Vagina (tissue), 2 donors: Measurements from ENCODE around the gene EDRF1. TPM values are rescaled to one million over a fixed set of nuclear protein-coding genes. Genes with fewer than 3 reads are reported as not detected.

Experiments used
- DNase-seq, 2 donors: peaks; one replicate each; pipeline ENCODE4 v3.0.0-alpha.2; 2017; ENCODE audit errors: extremely low spot score in 2 of 2
- H3K27ac ChIP-seq: fragments of 200-600 bp; sonication (generic); one replicate; pipeline ENCODE4 v1.5.1; 2019
- H3K27me3 ChIP-seq: fragments of 200-600 bp; sonication (generic); one replicate; pipeline ENCODE4 v1.5.1; 2019
- H3K36me3 ChIP-seq, 2 donors: fragments of 200-600 bp; sonication (generic); one replicate each; pipeline ENCODE4 v1.5.1; 2017 to 2019
- H3K4me1 ChIP-seq: fragments of 200-600 bp; sonication (generic); one replicate; pipeline ENCODE4 v1.5.1; 2019
- H3K4me3 ChIP-seq, 2 donors: fragments of 200-600 bp; sonication (generic); 1 replicate in 1 of 2; 2 replicates in 1 of 2; pipeline ENCODE4 v1.5.1; 2016 to 2019
- H3K9me3 ChIP-seq: fragments of 200-600 bp; sonication (generic); one replicate; pipeline ENCODE4 v1.5.1; 2019
- CTCF ChIP-seq, 3 experiments: fragments of 450-650 bp in 2 of 3; fragments of 200-600 bp in 1 of 3; sonication (generic) in 1 of 3; IDR thresholded peaks; one replicate each; pipeline ENCODE4 v1.5.1; 2017 to 2019; ENCODE audit warnings: antibody characterized with exemption in 3 of 3, mild to moderate bottlenecking in 2 of 3, moderate library complexity in 2 of 3
- POLR2A ChIP-seq, 2 donors: fragments of 450-650 bp; IDR thresholded peaks; one replicate each; pipeline ENCODE4 v1.6.1; 2017; ENCODE audit warnings: antibody characterized with exemption in 2 of 2, mild to moderate bottlenecking in 2 of 2, moderate library complexity in 2 of 2
- POLR2AphosphoS5 ChIP-seq, 2 donors: sonication (generic); formaldehyde crosslinking; IDR thresholded peaks; one replicate each; pipeline ENCODE4 v1.9.0; 2017; ENCODE audit warnings: antibody characterized with exemption in 2 of 2, mild to moderate bottlenecking in 2 of 2, low read depth in 1 of 2; ENCODE audit not compliant: insufficient read depth in 1 of 2
- intact Hi-C: fragments of 100-400 bp; cut with DNase I; formaldehyde crosslinking; loops from one replicate; pipeline ENCODE4 v1.15.1; 2023
- total RNA-seq: library from RNA; depleted of rRNA; stranded (reverse); fragments of >200 nt; gene quantifications from one replicate; pipeline ENCODE4 v1.2.3, GENCODE V29; 2016

EDRF1 gene
- total RNA-seq, 1 donor from 2014 or later: 16.5 TPM

GRCh38 chr10:125734823-125735222, 15.3 kb downstream of the EDRF1 start:
- Histone ChIP-seq H3K27ac (no peak overlapping the region), H3K36me3 (peaks cover 3 to 74% of the 10 kb centered on the region in 2 donors), H3K27me3 (no peaks in the 10 kb centered on the region), H3K4me1 (no peaks in the 10 kb centered on the region), H3K4me3 (no peak overlapping the region), H3K9me3 (no peaks in the 10 kb centered on the region)
- intact Hi-C loops: no loop called here
- DNase-seq: no peak
- TF ChIP-seq POLR2AphosphoS5 (IDR thresholded peaks at IDR 0.05; ENCODE audit: insufficient read depth in 1 of 2, low read depth in 1 of 2): no peak
- no peak for TF ChIP-seq CTCF (IDR thresholded peaks at IDR 0.05)
- no peak for TF ChIP-seq POLR2A (IDR thresholded peaks at IDR 0.05)

- TF ChIP-seq POLR2A (IDR thresholded peaks at IDR 0.05) (no peak), POLR2AphosphoS5 (IDR thresholded peaks at IDR 0.05; ENCODE audit: insufficient read depth in 1 of 2, low read depth in 1 of 2) (no peak), CTCF (IDR thresholded peaks at IDR 0.05) (no peak)
- intact Hi-C loops: no loop called here
- DNase-seq: no peak
- Histone ChIP-seq H3K4me1 (no peaks in the 10 kb centered on the region), H3K4me3 (no peak overlapping the region), H3K9me3 (no peaks in the 10 kb centered on the region), H3K27me3 (no peaks in the 10 kb centered on the region), H3K36me3 (peaks cover 3 to 74% of the 10 kb centered on the region in 2 donors), H3K27ac (no peak overlapping the region)
Measured at GRCh38 chr10:125738206-125738605, 18.7 kb downstream of the EDRF1 start.

GRCh38 chr10:125739994-125740679, 20.6 kb downstream of the EDRF1 start:
- TF ChIP-seq POLR2A (IDR thresholded peaks at IDR 0.05) (no peak), CTCF (IDR thresholded peaks at IDR 0.05) (no peak), POLR2AphosphoS5 (IDR thresholded peaks at IDR 0.05; ENCODE audit: insufficient read depth in 1 of 2, low read depth in 1 of 2) (no peak)
- H3K27ac ChIP-seq: no peak overlapping the region
- no peak for DNase-seq
- intact Hi-C loops: no loop called here
- no peaks in the 10 kb centered on the region for H3K9me3 ChIP-seq
- no peaks in the 10 kb centered on the region for H3K27me3 ChIP-seq
- no peaks in the 10 kb centered on the region for H3K4me1 ChIP-seq
- H3K4me3 ChIP-seq: no peak overlapping the region
- H3K36me3 ChIP-seq: peaks cover 3 to 76% of the 10 kb centered on the region in 2 donors

- DNase-seq: no peak
- no peak overlapping the region for H3K4me3 ChIP-seq
- H3K27ac ChIP-seq: no peak overlapping the region
- peaks cover 3 to 87% of the 10 kb centered on the region in 2 donors for H3K36me3 ChIP-seq
- intact Hi-C loops: no loop called here
- TF ChIP-seq POLR2AphosphoS5 (IDR thresholded peaks at IDR 0.05; ENCODE audit: insufficient read depth in 1 of 2, low read depth in 1 of 2): no peak
- no peak for TF ChIP-seq CTCF (IDR thresholded peaks at IDR 0.05)
- TF ChIP-seq POLR2A (IDR thresholded peaks at IDR 0.05): no peak
- H3K27me3 ChIP-seq: no peaks in the 10 kb centered on the region
- no peaks in the 10 kb centered on the region for H3K9me3 ChIP-seq
- H3K4me1 ChIP-seq: no peaks in the 10 kb centered on the region
Measured at GRCh38 chr10:125742465-125742864, 23.0 kb downstream of the EDRF1 start.

GRCh38 chr10:125744909-125745308, 25.4 kb downstream of the EDRF1 start:
- intact Hi-C loops: no loop called here
- Histone ChIP-seq H3K9me3 (no peaks in the 10 kb centered on the region), H3K4me3 (no peak overlapping the region), H3K27me3 (no peaks in the 10 kb centered on the region), H3K36me3 (peaks cover 0 to 86% of the 10 kb centered on the region in 2 donors), H3K4me1 (no peaks in the 10 kb centered on the region), H3K27ac (no peak overlapping the region)
- TF ChIP-seq POLR2AphosphoS5 (IDR thresholded peaks at IDR 0.05; ENCODE audit: insufficient read depth in 1 of 2, low read depth in 1 of 2) (no peak), POLR2A (IDR thresholded peaks at IDR 0.05) (no peak), CTCF (IDR thresholded peaks at IDR 0.05) (no peak)
- no peak for DNase-seq
